Stomach (tissue), 9 donors: ENCODE results near the gene AJAP1. TPM values are rescaled to one million over a fixed set of nuclear protein-coding genes. Genes with fewer than 3 reads are reported as not detected.

Experiments
- DNase-seq, 2 donors: peaks; one replicate each; pipeline versions ENCODE4 v3.0.0 to v3.0.0-alpha.2; 2013 to 2019
- H3K27ac ChIP-seq, 5 donors: fragments of 200-600 bp in 4 of 5; sonication (generic) in 4 of 5; one replicate each; pipeline ENCODE4 v1.5.1; 2013 to 2019; ENCODE audit warnings: mild to moderate bottlenecking in 1 of 5, moderate library complexity in 1 of 5
- H3K27me3 ChIP-seq, 3 donors: fragments of 200-600 bp; sonication (generic); one replicate each; pipeline ENCODE4 v1.5.1; 2017 to 2019; ENCODE audit warnings: mixed run types in 1 of 3
- H3K36me3 ChIP-seq, 4 donors: fragments of 200-600 bp; sonication (generic); 1 replicate in 3 of 4; 2 replicates in 1 of 4; pipeline ENCODE4 v1.5.1; 2016 to 2019
- H3K4me1 ChIP-seq, 4 donors: fragments of 200-600 bp; sonication (generic); one replicate each; pipeline ENCODE4 v1.5.1; 2016 to 2019
- H3K4me3 ChIP-seq, 4 donors: fragments of 200-600 bp; sonication (generic) in 3 of 4; one replicate each; pipeline ENCODE4 v1.5.1; 2016 to 2019; ENCODE audit warnings: mild to moderate bottlenecking in 1 of 4
- H3K9me3 ChIP-seq, 4 donors: fragments of 200-600 bp; sonication (generic); one replicate each; pipeline ENCODE4 v1.5.1; 2016 to 2019
- EP300 ChIP-seq: sonication (generic); formaldehyde crosslinking; IDR thresholded peaks from one replicate; pipeline ENCODE4 v1.6.1; 2017; ENCODE audit warnings: antibody characterized with exemption
- POLR2A ChIP-seq, 4 donors: fragments of 450-650 bp; IDR thresholded peaks; one replicate each; pipeline ENCODE4 v1.6.1; 2016; ENCODE audit warnings: antibody characterized with exemption in 4 of 4, control low read depth in 2 of 4, mild to moderate bottlenecking in 1 of 4, moderate library complexity in 1 of 4
- POLR2AphosphoS5 ChIP-seq, 3 donors: sonication (generic); formaldehyde crosslinking; IDR thresholded peaks; one replicate each; pipeline ENCODE4 v1.6.1; 2016; ENCODE audit warnings: antibody characterized with exemption in 3 of 3
- WGBS, 5 donors: extraction: QIAGEN DNeasy Blood & Tissue Kit in 3 of 5; methylation state at CpG; one replicate each; pipeline versions ENCODE4 v1.1.5 to v1.1.7; 2013 to 2018; 5-methylcytosine and 5-hydroxymethylcytosine counted together
- intact Hi-C: fragments of 100-400 bp; cut with DNase I; formaldehyde crosslinking; loops from one replicate; pipeline ENCODE4 v1.15.1; 2023; ENCODE audit warnings: low total_unique reads
- polyA plus RNA-seq, 3 donors: library from polyadenylated mRNA; stranded (reverse); fragments of 200-250 nt; gene quantifications; one replicate each; pipeline ENCODE4 v1.2.3, GENCODE V29; 2013
- total RNA-seq, 5 donors: library from RNA; depleted of rRNA; stranded (reverse); fragments of >200 nt; gene quantifications; one replicate each; pipeline versions ENCODE4 v1.1.0 to v1.2.3, GENCODE V29; 2014 to 2016
- TF ChIP-seq, protein P1 (sequence below), 7 experiments: fragments of 450-650 bp in 4 of 7; fragments of 200-600 bp in 3 of 7; sonication (generic) in 3 of 7; IDR thresholded peaks; one replicate each; pipeline ENCODE4 v1.5.1; 2016 to 2019; ENCODE audit warnings: antibody characterized with exemption in 7 of 7, control low read depth in 2 of 7, mild to moderate bottlenecking in 1 of 7
- donor health status: healthy with polysubstance abuse.
- donor health status: Bipolar disorder and iron deficiency.
- donor health status: healthy.

The AJAP1 gene
- total and polyA plus RNA-seq, 8 donors = 0.10 to 1.1 (median 0.14) TPM; not detected in 3

GRCh38 chr1:4784761-4785160, 130.4 kb downstream of the AJAP1 start:
- H3K36me3 ChIP-seq = no peaks in the 10 kb centered on the region
- no peak overlapping the region for H3K27ac ChIP-seq
- no peaks in the 10 kb centered on the region for H3K9me3 ChIP-seq
- no peak for TF ChIP-seq POLR2AphosphoS5 (IDR thresholded peaks at IDR 0.05)
- TF ChIP-seq POLR2A (IDR thresholded peaks at IDR 0.05) = no peak
- TF ChIP-seq, protein P1, sequence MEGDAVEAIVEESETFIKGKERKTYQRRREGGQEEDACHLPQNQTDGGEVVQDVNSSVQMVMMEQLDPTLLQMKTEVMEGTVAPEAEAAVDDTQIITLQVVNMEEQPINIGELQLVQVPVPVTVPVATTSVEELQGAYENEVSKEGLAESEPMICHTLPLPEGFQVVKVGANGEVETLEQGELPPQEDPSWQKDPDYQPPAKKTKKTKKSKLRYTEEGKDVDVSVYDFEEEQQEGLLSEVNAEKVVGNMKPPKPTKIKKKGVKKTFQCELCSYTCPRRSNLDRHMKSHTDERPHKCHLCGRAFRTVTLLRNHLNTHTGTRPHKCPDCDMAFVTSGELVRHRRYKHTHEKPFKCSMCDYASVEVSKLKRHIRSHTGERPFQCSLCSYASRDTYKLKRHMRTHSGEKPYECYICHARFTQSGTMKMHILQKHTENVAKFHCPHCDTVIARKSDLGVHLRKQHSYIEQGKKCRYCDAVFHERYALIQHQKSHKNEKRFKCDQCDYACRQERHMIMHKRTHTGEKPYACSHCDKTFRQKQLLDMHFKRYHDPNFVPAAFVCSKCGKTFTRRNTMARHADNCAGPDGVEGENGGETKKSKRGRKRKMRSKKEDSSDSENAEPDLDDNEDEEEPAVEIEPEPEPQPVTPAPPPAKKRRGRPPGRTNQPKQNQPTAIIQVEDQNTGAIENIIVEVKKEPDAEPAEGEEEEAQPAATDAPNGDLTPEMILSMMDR (IDR thresholded peaks at IDR 0.05) = no peak
- TF ChIP-seq EP300 = no peak
- no peaks in the 10 kb centered on the region for H3K4me1 ChIP-seq
- 82 to 91% (median 88%) methylated on average over 15 to 17 of the region's 17 CpGs for WGBS, 5 donors
- intact Hi-C loops = no loop called here
- H3K4me3 ChIP-seq = no peak overlapping the region
- H3K27me3 ChIP-seq = peaks cover 0 to 5% (median 0%) of the 10 kb centered on the region in 3 donors
- DNase-seq = no peak

DNA sequence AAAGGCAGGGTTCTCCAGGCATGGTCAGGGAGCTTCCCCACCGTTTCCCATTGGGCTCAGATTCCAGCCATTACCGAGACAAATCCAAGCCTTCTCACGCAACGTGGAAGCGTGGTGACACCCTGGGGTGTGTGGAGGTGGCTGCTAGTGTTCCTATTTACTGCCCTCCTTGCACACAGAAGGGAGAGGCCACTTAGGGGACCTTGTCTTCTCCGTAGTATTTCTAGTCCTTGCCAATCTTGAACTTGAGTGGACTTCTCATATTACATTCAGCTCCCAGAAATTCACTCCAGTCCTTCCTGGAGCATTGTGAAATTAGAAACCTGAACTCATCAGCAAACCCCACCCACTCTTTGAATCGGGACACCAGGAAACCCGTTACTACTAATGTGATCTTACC, 131.6 kb downstream of the AJAP1 start:
- no peak overlapping the region for H3K27ac ChIP-seq
- H3K27me3 ChIP-seq = peaks cover 0 to 5% (median 0%) of the 10 kb centered on the region in 3 donors
- no peak overlapping the region for H3K4me3 ChIP-seq
- H3K36me3 ChIP-seq = no peaks in the 10 kb centered on the region
- TF ChIP-seq EP300 (no peak), POLR2AphosphoS5 (IDR thresholded peaks at IDR 0.05) (no peak), POLR2A (IDR thresholded peaks at IDR 0.05) (no peak)
- TF ChIP-seq, protein P1 (IDR thresholded peaks at IDR 0.05) = no peak
- intact Hi-C loops = no loop called here
- 79 to 87% (median 81%) methylated on average over 8 of the region's 8 CpGs for WGBS, 5 donors
- no peaks in the 10 kb centered on the region for H3K4me1 ChIP-seq
- DNase-seq = no peak
- no peaks in the 10 kb centered on the region for H3K9me3 ChIP-seq

DNA sequence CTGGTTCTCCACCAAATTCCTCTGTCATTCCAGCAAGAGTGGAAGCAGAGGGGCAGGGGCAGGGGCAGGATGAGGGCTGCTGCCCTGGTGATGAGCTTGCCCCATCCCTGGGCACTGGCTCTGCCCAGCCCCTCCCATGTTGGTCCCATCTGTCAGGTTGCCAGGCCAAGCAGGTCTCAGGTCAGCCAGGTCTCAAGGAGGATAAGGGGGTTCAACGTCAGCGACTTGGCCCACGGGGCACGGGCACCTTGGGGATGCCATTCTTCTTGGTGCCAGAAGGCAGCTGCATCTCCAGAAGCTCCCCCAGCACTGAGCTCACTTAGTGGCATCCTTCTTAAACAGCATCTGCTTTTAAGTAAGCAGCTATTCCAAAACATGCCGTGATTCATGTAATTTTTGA, 133.1 kb downstream of the AJAP1 start:
- no peak for TF ChIP-seq POLR2AphosphoS5 (IDR thresholded peaks at IDR 0.05)
- TF ChIP-seq EP300 = no peak
- no peak for TF ChIP-seq POLR2A (IDR thresholded peaks at IDR 0.05)
- TF ChIP-seq, protein P1 (IDR thresholded peaks at IDR 0.05) = no peak
- Histone ChIP-seq H3K9me3 (no peaks in the 10 kb centered on the region), H3K36me3 (no peaks in the 10 kb centered on the region), H3K27ac (no peak overlapping the region), H3K27me3 (no peaks in the 10 kb centered on the region), H3K4me1 (no peaks in the 10 kb centered on the region), H3K4me3 (no peak overlapping the region)
- no peak for DNase-seq
- 69 to 83% (median 78%) methylated on average over 5 of the region's 5 CpGs for WGBS, 5 donors
- intact Hi-C loops = no loop called here

GRCh38 chr1:4792565-4792964, 138.2 kb downstream of the AJAP1 start:
- WGBS, 5 donors = 46 to 69% (median 51%) methylated on average over 4 of the region's 4 CpGs
- no peaks in the 10 kb centered on the region for H3K36me3 ChIP-seq

More at GRCh38 chr1:4792565-4792964, 138.2 kb downstream of the AJAP1 start:
- no peak for TF ChIP-seq EP300
- no peak for TF ChIP-seq POLR2AphosphoS5 (IDR thresholded peaks at IDR 0.05)
- TF ChIP-seq, protein P1 (IDR thresholded peaks at IDR 0.05) = no peak
- H3K4me3 ChIP-seq = no peak overlapping the region
- no peak for DNase-seq
- no peaks in the 10 kb centered on the region for H3K27me3 ChIP-seq
- H3K27ac ChIP-seq = no peak overlapping the region
- intact Hi-C loops = no loop called here
- H3K4me1 ChIP-seq = no peaks in the 10 kb centered on the region
- peaks cover 0 to 29% (median 2%) of the 10 kb centered on the region in 4 donors for H3K9me3 ChIP-seq
